ENCODE results near the gene CDK14.

DNA sequence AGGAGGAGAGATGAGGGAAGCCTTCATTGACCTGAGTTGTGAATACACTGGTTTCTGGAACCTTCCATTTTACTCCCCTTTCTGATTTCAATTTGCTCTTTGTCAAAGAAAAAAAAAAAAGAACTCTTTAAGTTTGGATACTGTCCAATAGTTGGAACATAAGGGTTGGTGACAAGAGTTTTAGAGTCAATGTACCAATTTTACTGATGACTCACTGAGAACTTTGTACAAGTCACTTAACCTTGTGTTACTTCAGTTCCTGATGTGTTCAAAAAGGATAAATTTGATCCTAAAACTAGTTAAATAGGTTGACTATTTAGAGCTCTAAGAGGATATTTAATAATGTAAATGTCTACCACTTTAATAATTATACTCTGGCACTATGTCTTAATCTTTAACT lies 4.1 kb upstream of the CDK14 start:
- no peak for TF ChIP-seq NRF1 (IDR thresholded peaks at IDR 0.05; ENCODE audit: low read depth, low read length)
- TF ChIP-seq, protein P1, sequence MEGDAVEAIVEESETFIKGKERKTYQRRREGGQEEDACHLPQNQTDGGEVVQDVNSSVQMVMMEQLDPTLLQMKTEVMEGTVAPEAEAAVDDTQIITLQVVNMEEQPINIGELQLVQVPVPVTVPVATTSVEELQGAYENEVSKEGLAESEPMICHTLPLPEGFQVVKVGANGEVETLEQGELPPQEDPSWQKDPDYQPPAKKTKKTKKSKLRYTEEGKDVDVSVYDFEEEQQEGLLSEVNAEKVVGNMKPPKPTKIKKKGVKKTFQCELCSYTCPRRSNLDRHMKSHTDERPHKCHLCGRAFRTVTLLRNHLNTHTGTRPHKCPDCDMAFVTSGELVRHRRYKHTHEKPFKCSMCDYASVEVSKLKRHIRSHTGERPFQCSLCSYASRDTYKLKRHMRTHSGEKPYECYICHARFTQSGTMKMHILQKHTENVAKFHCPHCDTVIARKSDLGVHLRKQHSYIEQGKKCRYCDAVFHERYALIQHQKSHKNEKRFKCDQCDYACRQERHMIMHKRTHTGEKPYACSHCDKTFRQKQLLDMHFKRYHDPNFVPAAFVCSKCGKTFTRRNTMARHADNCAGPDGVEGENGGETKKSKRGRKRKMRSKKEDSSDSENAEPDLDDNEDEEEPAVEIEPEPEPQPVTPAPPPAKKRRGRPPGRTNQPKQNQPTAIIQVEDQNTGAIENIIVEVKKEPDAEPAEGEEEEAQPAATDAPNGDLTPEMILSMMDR (IDR thresholded peaks at IDR 0.05; ENCODE audit: control extremely low read depth in 1 of 3, insufficient read depth in 1 of 3, low read depth in 1 of 3, low read length in 3 of 3): no peak
- no peak for TF ChIP-seq POLR2AphosphoS5 (IDR thresholded peaks at IDR 0.05; ENCODE audit: low read depth, low read length)
- TF ChIP-seq, protein P2, sequence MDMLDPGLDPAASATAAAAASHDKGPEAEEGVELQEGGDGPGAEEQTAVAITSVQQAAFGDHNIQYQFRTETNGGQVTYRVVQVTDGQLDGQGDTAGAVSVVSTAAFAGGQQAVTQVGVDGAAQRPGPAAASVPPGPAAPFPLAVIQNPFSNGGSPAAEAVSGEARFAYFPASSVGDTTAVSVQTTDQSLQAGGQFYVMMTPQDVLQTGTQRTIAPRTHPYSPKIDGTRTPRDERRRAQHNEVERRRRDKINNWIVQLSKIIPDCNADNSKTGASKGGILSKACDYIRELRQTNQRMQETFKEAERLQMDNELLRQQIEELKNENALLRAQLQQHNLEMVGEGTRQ (IDR thresholded peaks at IDR 0.05; ENCODE audit: low read length): no peak
- TF ChIP-seq KDM5A (IDR thresholded peaks at IDR 0.05; ENCODE audit: low read length): no peak
- no peak for TF ChIP-seq SP1 (IDR thresholded peaks at IDR 0.05; ENCODE audit: low read depth, low read length)
- TF ChIP-seq, protein P3, sequence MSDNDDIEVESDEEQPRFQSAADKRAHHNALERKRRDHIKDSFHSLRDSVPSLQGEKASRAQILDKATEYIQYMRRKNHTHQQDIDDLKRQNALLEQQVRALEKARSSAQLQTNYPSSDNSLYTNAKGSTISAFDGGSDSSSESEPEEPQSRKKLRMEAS (IDR thresholded peaks at IDR 0.05): no peak
- no peak for TF ChIP-seq POLR2A (IDR thresholded peaks at IDR 0.05; ENCODE audit: control extremely low read depth in 1 of 2, low read depth in 2 of 2, low read length in 2 of 2)
- no peak for TF ChIP-seq BRCA1 (IDR thresholded peaks at IDR 0.05; ENCODE audit: low read depth, low read length)
- TF ChIP-seq JUND (IDR thresholded peaks at IDR 0.05; ENCODE audit: low read length): no peak
